ENCODE data around the gene SYK. TPM values are rescaled to one million over a fixed set of nuclear protein-coding genes. Genes with fewer than 3 reads are reported as not detected.

The SYK gene
- total and polyA plus RNA-seq, 2 of the 13 experiments (the other 11 are each of a cell fraction or from before 2014, with no cell fraction given) = not detected

GRCh38 chr9:90909747-90910283, 108.2 kb downstream of the SYK start:
- H3K4me2 ChIP-seq (ENCODE audit: low read depth, low read length) = no peak overlapping the region
- WGBS (ENCODE audit: low lambda C conversion rate) = 62% methylated on average over 1 of the region's 3 CpGs
- H3K9me3 ChIP-seq (ENCODE audit: low read length) = no peaks in the 10 kb centered on the region
- H3K36me3 ChIP-seq (replicated peaks in 1 of 2; ENCODE audit: control insufficient read depth in 1 of 2, insufficient read depth in 2 of 2, low read length in 2 of 2) = no peaks in the 10 kb centered on the region
- H3K27me3 ChIP-seq (ENCODE audit: control insufficient read depth in 1 of 2, insufficient read depth in 2 of 2, low read length in 2 of 2) = peaks cover 0 to 26% of the 10 kb centered on the region in 2 experiments; a peak in 4 of 5 replicates
- CTCF ChIA-PET (ENCODE audit: low intra/inter-chr PET ratio, low total read pairs) = no interaction called here
- no peaks in the 10 kb centered on the region for H3K79me2 ChIP-seq (ENCODE audit: insufficient read depth, low read length)
- POLR2A ChIA-PET = no interaction called here
- no TSS peak for BruUV-seq (replicated peaks)
- TF ChIP-seq PHB2 (IDR thresholded peaks at IDR 0.05; ENCODE audit: partially characterized antibody) = no peak
- TF ChIP-seq ZNF720 (CRISPR knock-in tag; IDR thresholded peaks at IDR 0.05) = no peak
- TF ChIP-seq ZNF446 (CRISPR knock-in tag; IDR thresholded peaks at IDR 0.05) = no peak
- intact Hi-C loops (cut with micrococcal nuclease; ENCODE audit: unreplicated experiment) (no loop called here), in situ Hi-C loops (cut with HindIII; ENCODE audit: extremely low pct_ligation_motif_present, low pct_unique_long_range_greater_than_20kb) (no loop called here)
- H3K4me3 ChIP-seq (replicated peaks in 1 of 3; ENCODE audit: insufficient read depth in 1 of 3, low read depth in 2 of 3, low read length in 3 of 3) = no peak overlapping the region
- ATAC-seq (no peak), DNase-seq (ENCODE audit: low spot score) (no peak), FAIRE-seq (no peak)
- H2AFZ ChIP-seq (ENCODE audit: low read length) = no peak overlapping the region
- H3K27ac ChIP-seq (ENCODE audit: extremely low read length, insufficient read depth, low read length) = no peak overlapping the region
- H3K4me1 ChIP-seq (ENCODE audit: insufficient read depth, low read length) = no peaks in the 10 kb centered on the region
- no peaks in the 10 kb centered on the region for H4K20me1 ChIP-seq (ENCODE audit: insufficient read depth, low read length)
- no peak overlapping the region for H3K9ac ChIP-seq (ENCODE audit: insufficient read depth, low read depth, low read length)

GRCh38 chr9:90914196-90914595, 112.6 kb downstream of the SYK start:
- intact Hi-C loops (cut with micrococcal nuclease; ENCODE audit: unreplicated experiment) (loop anchor here (2.0 kb wide), 2 partner anchors 511 to 519 kb away; no protein-coding TSS in a partner anchor), in situ Hi-C loops (cut with HindIII; ENCODE audit: extremely low pct_ligation_motif_present, low pct_unique_long_range_greater_than_20kb) (no loop called here)
- Histone ChIP-seq H2AFZ (ENCODE audit: low read length) (no peak overlapping the region), H3K9me3 (ENCODE audit: low read length) (no peaks in the 10 kb centered on the region), H3K4me2 (ENCODE audit: low read depth, low read length) (no peak overlapping the region), H3K4me1 (ENCODE audit: insufficient read depth, low read length) (no peaks in the 10 kb centered on the region), H3K36me3 (replicated peaks in 1 of 2; ENCODE audit: control insufficient read depth in 1 of 2, insufficient read depth in 2 of 2, low read length in 2 of 2) (no peaks in the 10 kb centered on the region), H3K9ac (ENCODE audit: insufficient read depth, low read depth, low read length) (no peak overlapping the region), H3K27me3 (ENCODE audit: control insufficient read depth in 1 of 2, insufficient read depth in 2 of 2, low read length in 2 of 2) (no peaks in the 10 kb centered on the region; a peak in 1 of 5 replicates), H3K27ac (ENCODE audit: extremely low read length, insufficient read depth, low read length) (no peak overlapping the region), H3K79me2 (ENCODE audit: insufficient read depth, low read length) (no peaks in the 10 kb centered on the region), H3K4me3 (replicated peaks in 1 of 3; ENCODE audit: insufficient read depth in 1 of 3, low read depth in 2 of 3, low read length in 3 of 3) (no peak overlapping the region), H4K20me1 (ENCODE audit: insufficient read depth, low read length) (no peaks in the 10 kb centered on the region)
- no TSS peak for BruUV-seq (replicated peaks)
- peak; percentile 3; the same call in 1 of the 2 replicates for TF ChIP-seq ZNF687 (CRISPR knock-in tag; IDR thresholded peaks at IDR 0.05)
- no peak for TF ChIP-seq SRSF4 (IDR thresholded peaks at IDR 0.05; ENCODE audit: low read depth, low read length, poor library complexity, severe bottlenecking)
- FAIRE-seq (no peak), ATAC-seq (no peak), DNase-seq (ENCODE audit: low spot score) (no peak)
- ChIA-PET POLR2A (no interaction called here), CTCF (ENCODE audit: low intra/inter-chr PET ratio, low total read pairs) (interaction anchor here (0.8 to 1.9 kb wide), 9 partner anchors 510 to 1065 kb away, joined by 3 to 12 read pairs (median 6); no protein-coding TSS in a partner anchor)
- WGBS (ENCODE audit: low lambda C conversion rate) = no CpG with 5 or more reads among the region's 14 CpGs
